Regular cardiac myocyte (primary cell): ENCODE measurements around the gene PDYN. TPM values are rescaled to one million over a fixed set of nuclear protein-coding genes. Genes with fewer than 3 reads are reported as not detected.

Source experiments
- total RNA-seq: library from RNA; depleted of rRNA; stranded (reverse); fragments of >200 nt; gene quantifications from 2 replicates; pipeline ENCODE4 v1.2.3, GENCODE V29; 2014

PDYN gene
- total RNA-seq = not detected in 2 replicates

DNA sequence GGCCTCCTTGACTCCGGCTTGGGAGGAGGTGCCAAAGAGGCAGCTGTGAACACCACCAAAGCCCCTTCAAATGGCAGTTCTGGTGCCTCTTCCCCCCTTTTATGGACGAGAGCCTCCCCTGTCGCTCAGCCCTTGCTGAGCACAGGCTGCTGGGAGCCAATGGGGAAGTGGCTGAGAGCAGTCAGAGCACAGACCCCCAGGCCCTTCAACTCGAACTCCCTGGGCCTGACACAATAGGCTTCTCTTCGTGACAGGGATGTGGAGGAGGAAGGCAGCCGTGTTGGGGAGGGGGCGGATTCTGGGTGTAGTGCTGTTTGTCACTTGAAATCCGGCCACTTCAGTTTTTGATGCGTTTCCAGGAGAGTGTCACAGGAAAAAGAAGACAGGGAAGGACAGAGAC is at the start of gene PDYN:
Gene PDYN, minus strand, starts transcription at position 73 of the 400 bp plus-strand sequence. CDS start 10,974 bp downstream, outside the sequence.

Other genes with a start within 250 kb of the PDYN start
- gene SIRPA, start 98.7 kb downstream of the PDYN start, total RNA-seq = 2.9 and 9.9 TPM in 2 replicates
- 17.4 and 20.0 TPM in 2 replicates for gene STK35, start 107.8 kb upstream of the PDYN start, total RNA-seq